Stimulated activated CD8-positive, alpha-beta memory T cell treated with anti-CD3 and anti-CD28 coated beads, Interleukin-7, amount 100 ng/mL, for 48 hours (primary cell): ENCODE measurements around the gene HTR3E.
"Not testable (repeated sequence)": the region's sequence is repeated elsewhere in the genome, so short reads cannot be mapped to it uniquely, and the experiment has no call there.

Source experiments
- DNase-seq, 2 donors: peaks; one replicate each; pipeline ENCODE4 v3.0.0-alpha.2; 2020; ENCODE audit warnings: low read depth in 1 of 2; ENCODE audit errors: extremely low read depth in 1 of 2

HTR3E gene

DNA sequence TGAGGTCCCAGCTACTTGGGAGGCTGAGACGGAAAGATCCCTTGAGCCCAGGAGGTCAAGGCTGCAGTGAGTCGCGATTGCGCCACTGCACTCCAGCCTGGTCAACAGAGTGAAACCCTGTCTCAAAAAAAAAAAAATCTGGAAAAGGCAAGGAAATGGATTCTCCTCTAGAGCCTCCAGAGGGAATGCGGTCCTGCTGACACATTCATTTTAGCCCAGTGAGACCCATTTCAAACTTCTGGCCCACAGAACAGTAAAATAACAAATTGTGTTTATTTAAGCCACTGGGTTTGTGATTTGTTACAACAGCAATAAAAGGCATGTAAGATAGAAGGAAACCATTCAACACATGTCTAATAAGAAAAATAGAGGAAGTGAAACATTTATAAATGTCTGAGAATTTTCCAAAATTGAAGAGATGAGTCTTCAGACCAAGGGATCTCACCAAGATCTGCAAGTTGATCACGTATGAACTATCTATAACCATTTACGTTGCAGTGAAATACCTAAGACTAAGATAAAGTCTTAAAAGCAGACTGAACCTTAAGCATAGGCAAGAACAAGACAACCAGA lies at the start of gene HTR3E:
TSS of gene HTR3E (plus strand) at position 254 of the 573 bp plus-strand sequence. CDS start 466 bp downstream, outside the sequence.
- DNase-seq, result no peak

DNA sequence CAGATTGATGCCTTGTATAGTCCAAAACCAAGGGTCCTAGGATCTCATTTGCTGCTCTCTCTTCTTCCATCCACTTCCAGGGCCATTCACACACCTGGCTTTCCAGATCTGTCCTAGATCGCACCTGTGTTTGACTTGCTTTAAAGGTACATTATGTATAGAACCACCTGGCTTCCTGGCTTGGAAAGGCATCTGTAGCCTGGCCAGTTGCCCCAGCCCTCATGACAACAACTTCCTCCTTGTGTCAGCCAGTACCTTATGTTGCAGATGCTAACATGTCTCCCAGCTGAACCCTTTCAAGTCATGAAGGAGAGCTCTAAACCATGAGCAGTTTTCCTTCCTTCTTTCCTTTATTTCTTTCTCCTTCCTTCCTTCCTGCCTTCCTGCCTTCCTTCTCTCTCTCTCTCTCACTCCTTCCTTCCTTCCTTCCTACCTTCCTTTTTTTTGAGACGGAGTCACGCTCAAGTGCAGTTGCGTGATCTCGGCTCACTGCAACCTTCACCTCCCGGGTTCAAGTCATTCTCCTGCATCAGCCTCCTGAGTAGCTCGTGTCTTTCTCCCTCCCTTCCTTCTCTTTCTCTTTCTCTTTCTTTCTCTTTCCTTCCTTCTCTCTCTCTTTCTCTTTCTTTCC lies 46.5 kb upstream of the HTR3E start:
- no peak for DNase-seq

- DNase-seq, result no peak
Measured at GRCh38 chr3:184052767-184053166, 44.1 kb upstream of the HTR3E start, which contains the start of gene HTR3C. Gene HTR3C (plus strand): TSS chr3:184053047. CDS start chr3:184053081, 34 bp downstream.

DNA sequence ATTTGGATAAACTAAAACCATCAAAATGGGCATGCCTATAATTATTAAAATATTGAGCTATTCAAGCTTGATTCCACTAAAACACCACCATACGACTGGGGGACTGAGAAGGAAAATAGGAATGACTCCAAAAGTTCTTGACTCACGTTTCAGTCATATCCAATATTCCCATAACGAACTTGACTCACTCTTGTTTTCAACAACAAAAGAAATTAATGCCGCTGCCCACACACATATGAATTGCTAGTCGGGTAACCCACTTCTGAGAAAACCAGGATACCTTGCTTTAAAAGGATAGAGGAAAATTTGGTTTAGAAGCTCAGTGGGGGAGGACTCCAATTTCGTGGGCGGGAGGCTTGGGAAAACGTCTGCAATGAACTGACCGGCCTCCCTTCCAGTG lies 38.8 kb upstream of the HTR3E start:
- no peak for DNase-seq

DNA sequence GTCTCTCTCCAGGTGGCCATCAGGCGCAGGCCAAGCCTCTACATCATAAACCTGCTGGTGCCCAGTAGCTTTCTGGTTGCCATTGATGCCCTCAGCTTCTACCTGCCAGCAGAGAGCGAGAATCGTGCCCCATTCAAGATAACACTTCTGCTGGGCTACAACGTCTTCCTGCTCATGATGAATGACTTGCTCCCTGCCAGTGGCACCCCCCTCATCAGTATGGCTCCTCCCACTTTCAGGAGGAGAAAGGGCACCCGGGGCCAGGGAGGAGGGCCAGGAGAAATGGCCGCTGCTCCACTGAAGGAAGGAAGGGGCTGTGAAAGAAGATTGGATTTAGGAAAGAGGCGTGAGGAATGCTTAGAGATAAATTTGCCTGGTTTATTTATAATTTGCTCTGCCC lies 37.4 kb upstream of the HTR3E start:
- no peak for DNase-seq

GRCh38 chr3:184062637-184063036 lies 34.2 kb upstream of the HTR3E start:
- no peak for DNase-seq

DNA sequence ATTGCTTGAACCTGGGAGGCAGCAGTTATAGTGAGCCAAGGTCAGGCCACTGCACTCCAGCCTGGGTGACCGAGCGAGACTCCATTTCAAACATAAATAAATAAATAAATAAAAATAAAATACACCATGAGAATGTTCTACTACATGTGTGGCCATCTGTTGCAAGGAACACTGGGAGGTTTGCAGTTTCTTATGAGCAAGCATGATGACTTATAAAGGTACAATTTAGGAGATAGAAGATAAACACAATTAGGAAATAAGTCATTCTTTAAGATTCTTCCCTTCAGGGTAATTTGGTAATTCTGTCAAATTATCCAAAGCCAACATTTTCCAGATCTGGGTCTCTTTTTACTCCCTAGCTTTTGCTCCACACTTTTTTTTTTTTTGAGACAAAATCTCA lies 30.7 kb upstream of the HTR3E start:
- no peak for DNase-seq

GRCh38 chr3:184067573-184068055 lies 29.2 kb upstream of the HTR3E start:
- DNase-seq, result no peak

- no peak for DNase-seq
Measured at GRCh38 chr3:184068344-184068743, 28.5 kb upstream of the HTR3E start.

GRCh38 chr3:184071142-184071541 lies 25.7 kb upstream of the HTR3E start:
- DNase-seq, result not testable (repeated sequence)

DNA sequence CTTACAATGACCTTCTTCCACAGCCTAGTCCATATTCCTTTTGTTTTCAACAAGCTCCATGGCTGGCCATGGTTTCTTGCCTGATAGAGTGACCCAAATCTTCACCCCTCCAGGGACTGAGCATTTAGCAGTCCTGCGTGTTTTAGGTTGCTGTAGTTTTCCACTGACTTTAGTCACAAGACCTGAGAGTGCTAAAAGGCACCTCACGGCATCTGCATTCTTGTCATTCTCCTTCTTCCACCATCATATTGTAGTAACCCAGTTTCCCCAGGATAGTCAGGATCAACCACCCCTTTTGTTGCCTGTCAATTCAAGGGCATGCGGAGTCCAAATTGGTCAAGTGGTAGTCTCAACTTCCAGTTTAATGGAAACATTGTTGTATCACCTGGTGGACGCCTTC lies 23.2 kb upstream of the HTR3E start:
- no peak for DNase-seq

- DNase-seq, result no peak
Measured at GRCh38 chr3:184075901-184076300, 21.0 kb upstream of the HTR3E start.

DNA sequence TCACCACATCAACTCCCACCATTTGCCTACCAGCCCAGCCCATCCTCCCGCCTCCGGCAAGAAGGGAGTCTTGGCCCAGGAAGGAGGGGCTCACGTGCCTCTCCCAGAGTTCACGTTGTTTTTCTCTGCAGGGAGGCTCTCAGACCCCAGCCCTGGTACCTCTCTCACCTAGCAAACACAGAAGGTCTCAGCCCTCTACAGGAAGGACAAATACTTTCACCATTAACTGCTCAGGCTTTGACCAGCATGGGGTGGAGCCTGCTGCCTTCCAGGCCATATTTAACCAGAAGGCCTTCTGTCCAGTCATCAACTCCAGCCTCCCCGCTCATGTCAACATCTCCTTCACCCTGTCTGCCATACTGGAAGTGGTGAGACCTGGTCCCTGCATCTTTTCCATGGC lies 19.0 kb upstream of the HTR3E start:
- DNase-seq, result no peak

DNA sequence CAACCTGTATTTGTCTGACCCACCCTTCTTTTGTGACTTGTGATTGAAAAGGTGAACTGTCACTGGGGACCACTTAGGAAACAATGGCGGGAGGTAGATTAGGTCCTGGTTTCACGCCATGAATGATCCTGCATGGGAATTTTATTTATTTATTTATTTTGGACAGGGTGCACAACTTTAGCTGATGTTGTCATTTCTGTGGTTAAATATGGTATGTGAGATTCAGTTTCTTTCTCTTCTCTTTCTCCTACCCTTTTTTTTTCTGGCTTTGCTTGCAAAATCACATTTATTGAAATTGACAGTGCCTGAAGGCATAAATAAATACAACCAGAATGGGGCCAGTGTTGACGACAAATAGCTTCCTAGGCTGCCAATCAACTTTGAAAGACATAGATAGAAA lies 18.0 kb upstream of the HTR3E start:
- DNase-seq, result no peak

DNA sequence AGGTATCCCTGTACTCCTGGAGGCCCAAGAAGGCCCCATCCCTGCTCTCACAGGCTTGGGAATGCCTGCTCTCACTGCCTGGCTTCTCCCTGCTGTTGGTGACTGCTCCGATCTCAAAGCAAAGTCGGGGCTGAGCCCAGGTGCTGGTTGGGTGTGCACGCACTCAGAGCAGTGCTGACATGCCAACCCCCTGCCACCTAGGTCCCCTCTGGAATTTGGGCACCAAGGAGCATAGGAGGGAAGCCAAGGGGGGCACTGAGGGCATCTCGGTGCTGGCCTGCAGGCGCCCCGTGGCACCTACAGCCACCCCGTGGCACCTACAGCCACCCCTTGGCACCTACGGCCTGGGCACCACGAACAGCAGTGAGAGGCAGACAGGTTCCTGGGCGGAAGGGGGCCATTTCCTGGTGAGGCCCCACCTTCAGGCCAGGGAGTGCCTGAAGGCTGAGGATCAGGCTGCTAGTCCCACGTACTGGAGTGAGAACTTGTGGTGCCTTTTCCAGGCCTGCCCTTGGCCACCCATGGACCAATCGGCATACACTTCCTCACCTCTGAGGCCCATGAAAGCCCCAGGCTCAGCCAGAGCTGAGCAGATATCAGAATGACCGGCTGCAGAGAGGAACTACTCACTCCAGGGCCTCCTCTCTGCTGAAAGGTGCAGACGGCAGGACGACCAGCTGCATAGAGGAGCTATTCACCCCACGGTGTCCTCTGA lies 15.6 kb upstream of the HTR3E start:
- no peak for DNase-seq

- DNase-seq, result no peak
Measured at GRCh38 chr3:184082034-184082433, 14.8 kb upstream of the HTR3E start.

DNA sequence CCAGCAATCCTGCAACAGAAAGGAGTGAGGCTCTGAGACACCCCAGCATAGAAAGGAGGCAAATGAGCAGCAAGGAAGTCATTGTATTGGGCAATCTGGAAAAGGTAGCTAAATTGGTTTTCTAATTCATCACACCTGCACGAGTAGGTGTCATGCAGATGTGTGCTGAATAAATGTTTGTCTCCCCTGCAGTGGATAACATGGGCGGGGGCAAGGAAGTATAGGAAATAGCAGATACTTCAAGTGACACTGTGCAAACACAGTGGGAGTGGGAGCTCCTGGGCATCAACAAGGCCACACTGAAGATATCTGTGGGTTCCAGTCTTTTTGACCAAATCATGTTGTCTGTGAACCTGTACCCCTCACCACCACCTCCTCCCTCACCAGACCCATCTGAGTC lies 14.4 kb upstream of the HTR3E start:
- DNase-seq, result no peak

GRCh38 chr3:184085389-184085852 lies 11.4 kb upstream of the HTR3E start:
- no peak for DNase-seq

DNA sequence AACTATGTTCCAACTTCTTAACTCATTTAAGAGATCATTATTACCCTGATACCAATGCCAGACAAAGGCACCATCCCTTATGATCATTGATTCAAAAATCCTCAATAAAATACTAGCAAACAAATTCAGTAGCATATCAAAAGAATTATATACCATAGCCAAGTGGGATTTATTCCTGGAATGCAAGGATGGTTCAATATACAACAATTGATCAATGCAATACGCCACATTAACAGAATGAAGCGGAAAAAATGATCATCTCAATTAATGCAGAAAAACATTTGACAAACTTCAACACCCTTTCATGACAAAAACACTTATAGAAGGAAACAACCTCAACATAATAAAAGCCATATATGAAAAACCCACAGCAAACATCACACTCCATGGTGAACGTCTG lies 4.7 kb upstream of the HTR3E start:
- no peak for DNase-seq

DNA sequence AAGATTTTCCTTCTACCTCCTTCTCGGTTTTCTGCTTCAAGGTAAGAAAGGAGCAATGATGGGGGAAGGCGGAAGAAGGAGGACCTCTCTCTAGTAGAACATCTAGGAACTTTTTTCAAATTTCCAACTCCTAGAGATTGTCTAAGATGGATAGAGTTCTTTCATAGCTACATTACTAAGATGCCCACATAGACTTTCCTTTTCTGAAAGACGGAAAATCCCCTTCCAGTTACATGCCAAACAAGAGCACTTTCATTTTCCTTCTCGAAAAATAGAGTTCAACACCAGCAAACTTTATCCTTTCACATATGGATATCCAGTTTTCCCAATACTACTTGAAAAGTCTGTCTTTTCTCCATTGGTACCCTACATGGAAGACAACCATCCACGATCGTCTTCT lies 692 bp downstream of the HTR3E start:
- no peak for DNase-seq

DNA sequence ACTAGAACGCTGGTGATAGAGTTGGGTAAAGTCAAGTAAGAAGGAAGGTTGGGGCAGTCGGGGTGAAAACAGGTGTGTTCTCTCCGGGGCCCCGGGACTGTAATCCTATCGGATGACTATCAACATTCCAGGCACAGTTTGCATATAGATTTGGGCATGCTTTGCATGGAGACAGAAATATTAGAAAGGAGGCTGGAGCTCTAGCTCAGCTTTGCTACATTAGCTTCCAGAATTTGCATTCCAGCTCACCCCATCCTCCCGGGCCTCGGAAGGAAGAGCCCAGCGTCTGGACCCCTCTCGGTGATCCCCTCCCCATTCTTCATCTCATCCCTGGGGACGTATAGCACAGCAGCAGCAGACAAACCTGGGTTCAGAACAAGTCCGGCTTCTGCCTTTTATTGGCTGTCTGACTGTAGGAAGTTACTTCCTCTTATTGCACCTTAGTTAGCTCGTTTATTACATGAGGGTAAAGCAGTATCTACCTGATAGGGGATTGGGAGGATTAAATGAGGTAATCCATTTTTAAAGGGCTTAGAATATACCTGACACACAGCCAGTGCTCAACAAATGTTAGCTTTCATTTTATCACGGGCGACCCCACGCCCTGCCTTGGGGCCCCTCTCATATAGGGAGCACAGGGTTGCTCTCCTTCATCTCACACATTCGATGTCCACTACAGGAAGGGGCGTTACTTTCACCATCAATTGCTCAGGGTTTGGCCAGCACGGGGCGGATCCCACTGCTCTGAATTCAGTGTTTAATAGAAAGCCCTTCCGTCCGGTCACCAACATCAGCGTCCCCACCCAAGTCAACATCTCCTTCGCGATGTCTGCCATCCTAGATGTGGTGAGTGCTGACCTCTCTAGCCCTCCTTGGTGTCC lies 3.2 kb downstream of the HTR3E start:
- DNase-seq, result no peak
